Endodermal cell (in vitro differentiated cells): ENCODE measurements around the gene CDH23. TPM values are rescaled to one million over a fixed set of nuclear protein-coding genes. Genes with fewer than 3 reads are reported as not detected.
A peak's percentile ranks its signal among the peaks of the same experiment; 100 is the strongest.

Experiments
- DNase-seq: peaks from one replicate; pipeline ENCODE4 v3.0.0-alpha.2; 2017
- H3K27ac ChIP-seq: 2 replicates; pipeline ENCODE4 v1.5.1; 2013; ENCODE audit warnings: mild to moderate bottlenecking, low read depth, low read length, moderate library complexity
- H3K27me3 ChIP-seq: 2 replicates; pipeline ENCODE4 v1.6.1; 2013; ENCODE audit warnings: mild to moderate bottlenecking, low read length, moderate library complexity; ENCODE audit not compliant: insufficient read depth, control insufficient read depth, poor library complexity, severe bottlenecking
- H3K36me3 ChIP-seq: 2 replicates; pipeline ENCODE4 v1.7.0; 2013; ENCODE audit warnings: mild to moderate bottlenecking, low read length, moderate library complexity; ENCODE audit not compliant: control insufficient read depth, insufficient read depth
- H3K4me1 ChIP-seq: one replicate; pipeline ENCODE4 v1.7.0; 2013; ENCODE audit warnings: low read length; ENCODE audit not compliant: control insufficient read depth, insufficient read depth
- H3K4me3 ChIP-seq: 2 replicates; pipeline ENCODE4 v1.5.1; 2013; ENCODE audit warnings: mild to moderate bottlenecking, low read length, moderate library complexity
- H3K9ac ChIP-seq: 2 replicates; pipeline ENCODE4 v1.6.1; 2013; ENCODE audit warnings: mild to moderate bottlenecking, low read length, moderate library complexity; ENCODE audit not compliant: poor library complexity, severe bottlenecking; ENCODE audit errors: extremely low read depth
- H3K9me3 ChIP-seq: 2 replicates; pipeline ENCODE4 v1.6.1; 2013; ENCODE audit warnings: mild to moderate bottlenecking, low read length, moderate library complexity; ENCODE audit not compliant: control insufficient read depth
- H3K27ac Mint-ChIP-seq: 2 replicates; pipeline ENCODE4 v1.8.0; 2020; ENCODE audit warnings: mixed read lengths
- H3K27me3 Mint-ChIP-seq: 2 replicates; pipeline ENCODE4 v1.8.0; 2021; ENCODE audit warnings: mild to moderate bottlenecking, mixed read lengths; ENCODE audit not compliant: insufficient read depth
- H3K36me3 Mint-ChIP-seq: 2 replicates; pipeline ENCODE4 v1.8.0; 2020; ENCODE audit warnings: low read depth, mixed read lengths
- H3K4me1 Mint-ChIP-seq: 2 replicates; pipeline ENCODE4 v1.8.0; 2020; ENCODE audit warnings: mixed read lengths
- H3K4me3 Mint-ChIP-seq: 2 replicates; pipeline ENCODE4 v1.8.0; 2020; ENCODE audit warnings: mild to moderate bottlenecking, moderate library complexity, mixed read lengths
- H3K9me3 Mint-ChIP-seq: 2 replicates; pipeline ENCODE4 v1.8.0; 2020; ENCODE audit warnings: mild to moderate bottlenecking, mixed read lengths
- WGBS, 2 experiments: methylation state at CpG; one replicate each; pipeline versions ENCODE4 v1.1.5 to v1.1.7; 2013; ENCODE audit warnings: missing lambda C conversion rate in 2 of 2, mixed read lengths in 1 of 2; ENCODE audit not compliant: insufficient coverage in 1 of 2, insufficient read length in 1 of 2; 5-methylcytosine and 5-hydroxymethylcytosine counted together
- total RNA-seq, 2 donors: library from RNA; stranded (reverse); fragmentation: NEBNext Ultra II Directional in 1 of 2; extraction: Animal tissue kit (Norgen Biotek cat#: 25700) in 1 of 2; gene quantifications; 2 replicates in 1 of 2; 3 replicates in 1 of 2; pipeline ENCODE4 v1.2.1, GENCODE V29; 2021
- TF ChIP-seq, protein P1 (sequence below): fragments of 200-600 bp; sonication (generic); conservative IDR thresholded peaks from 2 replicates; pipeline ENCODE4 v1.5.0; 2021; ENCODE audit warnings: antibody characterized with exemption, mild to moderate bottlenecking

Gene CDH23
- total RNA-seq, 2 donors from 2014 or later: 2.1 to 4.2 TPM

DNA sequence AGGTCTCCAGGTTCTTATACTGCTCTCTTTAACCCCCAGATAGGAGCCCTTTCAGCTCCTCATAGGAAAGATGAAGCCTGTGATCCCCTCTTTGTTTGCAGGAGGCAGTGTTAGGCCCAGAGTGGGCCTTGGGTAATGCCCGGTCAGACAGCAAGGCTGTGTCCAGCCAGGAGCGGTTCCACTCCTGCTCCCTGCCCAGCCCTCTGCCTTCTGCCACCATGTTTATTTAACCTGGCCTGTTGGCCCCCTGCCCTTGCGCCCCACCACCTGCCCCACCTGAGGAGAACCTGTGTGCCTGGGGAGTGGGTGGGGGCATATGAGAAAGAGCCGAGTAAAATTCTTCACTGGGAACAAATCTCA lies 24.3 kb downstream of the CDH23 start:
- Histone ChIP-seq H3K4me1 (no peaks in the 10 kb centered on the region), H3K36me3 (no peaks in the 10 kb centered on the region), H3K9ac (no peak overlapping the region), H3K9me3 (peaks cover 7% of the 10 kb centered on the region), H3K27ac (no peak overlapping the region), H3K4me3 (no peak overlapping the region), H3K27me3 (no peaks in the 10 kb centered on the region)
- Mint-ChIP-seq H3K4me3 (no peak overlapping the region), H3K36me3 (no peaks in the 10 kb centered on the region), H3K4me1 (no peaks in the 10 kb centered on the region), H3K27ac (no peak overlapping the region), H3K27me3 (peaks cover 5% of the 10 kb centered on the region), H3K9me3 (peaks cover 7% of the 10 kb centered on the region)
- 86 to 92% methylated on average over 1 to 4 of the region's 4 CpGs for WGBS, 2 experiments
- DNase-seq: peak; percentile 31
- TF ChIP-seq, protein P1, sequence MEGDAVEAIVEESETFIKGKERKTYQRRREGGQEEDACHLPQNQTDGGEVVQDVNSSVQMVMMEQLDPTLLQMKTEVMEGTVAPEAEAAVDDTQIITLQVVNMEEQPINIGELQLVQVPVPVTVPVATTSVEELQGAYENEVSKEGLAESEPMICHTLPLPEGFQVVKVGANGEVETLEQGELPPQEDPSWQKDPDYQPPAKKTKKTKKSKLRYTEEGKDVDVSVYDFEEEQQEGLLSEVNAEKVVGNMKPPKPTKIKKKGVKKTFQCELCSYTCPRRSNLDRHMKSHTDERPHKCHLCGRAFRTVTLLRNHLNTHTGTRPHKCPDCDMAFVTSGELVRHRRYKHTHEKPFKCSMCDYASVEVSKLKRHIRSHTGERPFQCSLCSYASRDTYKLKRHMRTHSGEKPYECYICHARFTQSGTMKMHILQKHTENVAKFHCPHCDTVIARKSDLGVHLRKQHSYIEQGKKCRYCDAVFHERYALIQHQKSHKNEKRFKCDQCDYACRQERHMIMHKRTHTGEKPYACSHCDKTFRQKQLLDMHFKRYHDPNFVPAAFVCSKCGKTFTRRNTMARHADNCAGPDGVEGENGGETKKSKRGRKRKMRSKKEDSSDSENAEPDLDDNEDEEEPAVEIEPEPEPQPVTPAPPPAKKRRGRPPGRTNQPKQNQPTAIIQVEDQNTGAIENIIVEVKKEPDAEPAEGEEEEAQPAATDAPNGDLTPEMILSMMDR: no peak

DNA sequence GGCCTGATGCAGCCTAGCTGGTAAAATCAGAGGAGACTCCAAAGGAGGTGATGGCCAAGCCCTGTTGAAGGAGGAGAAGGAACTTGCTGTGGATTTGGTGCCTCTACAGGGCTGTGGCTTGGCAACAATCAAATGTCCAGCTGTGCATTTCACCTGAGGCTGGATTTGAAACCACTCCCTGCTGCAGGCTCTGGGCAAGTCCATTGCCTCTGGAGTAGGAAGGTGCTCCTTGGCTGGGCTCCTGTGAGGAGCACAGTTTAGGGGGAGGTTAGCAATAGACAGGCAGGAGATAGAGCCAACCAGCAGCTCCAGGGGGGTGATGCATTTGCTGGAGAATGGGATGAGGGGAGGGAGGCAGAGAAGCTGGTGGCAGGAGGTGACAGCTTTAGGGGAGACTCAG lies 26.5 kb downstream of the CDH23 start:
- no peak overlapping the region for H3K27ac Mint-ChIP-seq

DNA sequence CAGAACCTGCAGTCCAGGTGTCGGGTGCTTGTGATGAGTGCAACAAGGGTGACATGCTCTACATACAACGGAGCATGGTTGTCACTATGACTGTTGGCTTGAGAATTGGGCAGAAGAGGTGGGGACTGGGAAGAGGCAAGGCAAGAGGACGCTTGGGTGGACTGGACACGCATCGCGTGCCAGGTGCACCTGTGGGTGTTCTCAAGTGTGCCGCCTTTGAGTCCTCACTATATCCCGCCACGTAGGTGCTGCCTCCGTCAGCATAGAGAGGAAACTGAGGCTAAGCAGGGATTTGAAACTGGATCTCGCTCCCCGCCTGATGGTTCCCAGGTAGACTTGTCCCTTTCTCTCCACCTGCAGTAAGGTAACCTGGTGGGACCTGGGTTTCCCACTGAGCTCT lies 27.2 kb downstream of the CDH23 start:
- Mint-ChIP-seq H3K4me3 (no peak overlapping the region), H3K9me3 (no peaks in the 10 kb centered on the region), H3K27ac (no peak overlapping the region), H3K4me1 (no peaks in the 10 kb centered on the region), H3K27me3 (peaks cover 5% of the 10 kb centered on the region), H3K36me3 (no peaks in the 10 kb centered on the region)
- H3K4me3 ChIP-seq: no peak overlapping the region
- no peak overlapping the region for H3K27ac ChIP-seq
- WGBS, 2 experiments: 91 to 94% methylated on average over 8 to 12 of the region's 12 CpGs
- H3K36me3 ChIP-seq: no peaks in the 10 kb centered on the region
- no peaks in the 10 kb centered on the region for H3K27me3 ChIP-seq
- no peaks in the 10 kb centered on the region for H3K4me1 ChIP-seq
- DNase-seq: peak; percentile 22
- H3K9me3 ChIP-seq: no peaks in the 10 kb centered on the region
- TF ChIP-seq, protein P1: no peak
- H3K9ac ChIP-seq: no peak overlapping the region

More for the DNA sequence above, 26.5 kb downstream of the CDH23 start:
- Mint-ChIP-seq H3K4me3 (no peak overlapping the region), H3K27me3 (peaks cover 5% of the 10 kb centered on the region), H3K9me3 (no peaks in the 10 kb centered on the region), H3K36me3 (no peaks in the 10 kb centered on the region), H3K4me1 (no peaks in the 10 kb centered on the region)
- Histone ChIP-seq H3K9me3 (peaks cover 2% of the 10 kb centered on the region), H3K36me3 (no peaks in the 10 kb centered on the region), H3K4me3 (no peak overlapping the region), H3K9ac (no peak overlapping the region), H3K4me1 (no peaks in the 10 kb centered on the region), H3K27me3 (no peaks in the 10 kb centered on the region), H3K27ac (no peak overlapping the region)
- DNase-seq: peak; percentile 27
- TF ChIP-seq, protein P1: no peak
